Fibroblast of mammary gland (primary cell): ENCODE data around the gene HOXC6.

ENCODE experiments used
- DNase-seq: peaks from one replicate; pipeline ENCODE4 v3.0.0-alpha.2; 2010; ENCODE audit warnings: low read depth
- H3K4me3 ChIP-seq: 2 replicates; pipeline ENCODE4 v1.5.1; 2011; ENCODE audit warnings: low read depth, mild to moderate bottlenecking, low read length, moderate library complexity; ENCODE audit not compliant: control insufficient read depth
- TF ChIP-seq, protein P1 (sequence below): conservative IDR thresholded peaks from 2 replicates; pipeline ENCODE4 v1.5.1; 2011; ENCODE audit warnings: low read depth, low read length, inconsistent platforms; ENCODE audit not compliant: control insufficient read depth, insufficient read depth

Gene HOXC6

DNA sequence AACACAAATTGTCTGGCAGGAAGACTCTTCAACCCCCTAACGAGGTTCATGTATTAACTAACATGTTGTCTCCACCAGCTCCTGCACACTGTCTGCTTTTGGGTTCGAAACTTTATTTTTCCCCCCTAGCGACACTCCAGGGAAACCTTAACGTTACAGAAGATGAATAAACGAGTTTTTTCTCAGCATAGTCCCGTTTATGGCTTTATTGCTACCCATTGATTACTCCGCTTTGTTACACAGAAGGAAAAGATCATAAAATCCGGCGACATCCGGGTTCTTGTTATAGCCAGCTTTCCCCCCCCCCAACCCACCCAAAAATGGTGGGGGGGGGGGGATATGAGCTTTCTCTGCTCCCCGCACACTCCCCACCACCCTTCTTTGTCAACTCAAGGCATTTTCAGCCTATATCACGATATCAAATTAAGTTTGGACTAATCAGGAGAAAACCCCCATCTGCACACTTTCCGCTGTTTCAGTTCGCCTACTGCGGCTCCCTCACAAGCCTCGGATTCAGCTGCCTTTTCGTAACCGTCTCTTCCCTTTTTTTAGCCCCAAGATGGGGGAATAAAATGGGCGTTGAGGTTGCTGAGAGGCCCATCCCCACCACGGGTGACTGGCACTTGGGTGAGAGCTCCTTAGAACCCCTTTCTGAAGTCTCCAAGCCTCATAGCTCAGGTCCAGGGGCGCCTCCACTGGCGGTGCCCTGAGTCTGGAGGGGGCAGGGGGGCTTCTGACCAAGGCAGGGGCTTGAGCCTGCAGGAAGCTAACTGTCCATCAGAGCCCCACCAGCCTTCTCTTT is 1.4 kb upstream of the HOXC6 start:
- DNase-seq: peak; percentile 45
- TF ChIP-seq, protein P1, sequence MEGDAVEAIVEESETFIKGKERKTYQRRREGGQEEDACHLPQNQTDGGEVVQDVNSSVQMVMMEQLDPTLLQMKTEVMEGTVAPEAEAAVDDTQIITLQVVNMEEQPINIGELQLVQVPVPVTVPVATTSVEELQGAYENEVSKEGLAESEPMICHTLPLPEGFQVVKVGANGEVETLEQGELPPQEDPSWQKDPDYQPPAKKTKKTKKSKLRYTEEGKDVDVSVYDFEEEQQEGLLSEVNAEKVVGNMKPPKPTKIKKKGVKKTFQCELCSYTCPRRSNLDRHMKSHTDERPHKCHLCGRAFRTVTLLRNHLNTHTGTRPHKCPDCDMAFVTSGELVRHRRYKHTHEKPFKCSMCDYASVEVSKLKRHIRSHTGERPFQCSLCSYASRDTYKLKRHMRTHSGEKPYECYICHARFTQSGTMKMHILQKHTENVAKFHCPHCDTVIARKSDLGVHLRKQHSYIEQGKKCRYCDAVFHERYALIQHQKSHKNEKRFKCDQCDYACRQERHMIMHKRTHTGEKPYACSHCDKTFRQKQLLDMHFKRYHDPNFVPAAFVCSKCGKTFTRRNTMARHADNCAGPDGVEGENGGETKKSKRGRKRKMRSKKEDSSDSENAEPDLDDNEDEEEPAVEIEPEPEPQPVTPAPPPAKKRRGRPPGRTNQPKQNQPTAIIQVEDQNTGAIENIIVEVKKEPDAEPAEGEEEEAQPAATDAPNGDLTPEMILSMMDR: no peak
- peak overlapping the region; percentile 20 for H3K4me3 ChIP-seq

DNA sequence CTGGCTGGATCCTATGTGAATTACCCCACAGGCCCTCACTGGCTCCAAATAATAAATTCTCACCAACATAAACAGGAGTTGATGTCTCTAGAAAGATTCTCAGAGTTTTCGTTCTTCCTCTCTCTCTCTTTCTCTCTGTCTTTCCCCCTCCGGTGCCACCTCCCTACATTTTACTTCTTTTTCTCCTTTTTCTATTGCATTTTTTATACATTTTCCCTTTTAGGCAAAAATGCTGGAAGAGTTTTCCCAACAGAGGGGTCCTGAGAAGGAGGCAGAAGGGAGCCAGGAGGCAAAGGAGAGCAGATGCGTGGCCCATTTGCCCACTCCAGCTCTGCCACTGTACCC is 826 bp upstream of the HOXC6 start:
- no peak for DNase-seq
- H3K4me3 ChIP-seq: no peak overlapping the region

DNA sequence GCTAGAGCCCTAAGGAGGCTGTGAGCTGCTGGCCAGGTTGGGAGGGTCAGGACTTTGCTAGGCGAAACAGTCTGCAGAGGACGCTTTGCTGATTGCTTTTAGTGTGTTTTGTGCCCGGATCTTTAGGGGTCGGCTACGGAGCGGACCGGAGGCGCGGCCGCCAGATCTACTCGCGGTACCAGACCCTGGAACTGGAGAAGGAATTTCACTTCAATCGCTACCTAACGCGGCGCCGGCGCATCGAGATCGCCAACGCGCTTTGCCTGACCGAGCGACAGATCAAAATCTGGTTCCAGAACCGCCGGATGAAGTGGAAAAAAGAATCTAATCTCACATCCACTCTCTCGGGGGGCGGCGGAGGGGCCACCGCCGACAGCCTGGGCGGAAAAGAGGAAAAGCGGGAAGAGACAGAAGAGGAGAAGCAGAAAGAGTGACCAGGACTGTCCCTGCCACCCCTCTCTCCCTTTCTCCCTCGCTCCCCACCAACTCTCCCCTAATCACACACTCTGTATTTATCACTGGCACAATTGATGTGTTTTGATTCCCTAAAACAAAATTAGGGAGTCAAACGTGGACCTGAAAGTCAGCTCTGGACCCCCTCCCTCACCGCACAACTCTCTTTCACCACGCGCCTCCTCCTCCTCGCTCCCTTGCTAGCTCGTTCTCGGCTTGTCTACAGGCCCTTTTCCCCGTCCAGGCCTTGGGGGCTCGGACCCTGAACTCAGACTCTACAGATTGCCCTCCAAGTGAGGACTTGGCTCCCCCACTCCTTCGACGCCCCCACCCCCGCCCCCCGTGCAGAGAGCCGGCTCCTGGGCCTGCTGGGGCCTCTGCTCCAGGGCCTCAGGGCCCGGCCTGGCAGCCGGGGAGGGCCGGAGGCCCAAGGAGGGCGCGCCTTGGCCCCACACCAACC is 1.5 kb downstream of the HOXC6 start:
- DNase-seq: no peak
- peak overlapping the region; percentile 71 for H3K4me3 ChIP-seq
- TF ChIP-seq, protein P1: no peak

More for the DNA sequence above, 826 bp upstream of the HOXC6 start:
- TF ChIP-seq, protein P1: no peak

DNA sequence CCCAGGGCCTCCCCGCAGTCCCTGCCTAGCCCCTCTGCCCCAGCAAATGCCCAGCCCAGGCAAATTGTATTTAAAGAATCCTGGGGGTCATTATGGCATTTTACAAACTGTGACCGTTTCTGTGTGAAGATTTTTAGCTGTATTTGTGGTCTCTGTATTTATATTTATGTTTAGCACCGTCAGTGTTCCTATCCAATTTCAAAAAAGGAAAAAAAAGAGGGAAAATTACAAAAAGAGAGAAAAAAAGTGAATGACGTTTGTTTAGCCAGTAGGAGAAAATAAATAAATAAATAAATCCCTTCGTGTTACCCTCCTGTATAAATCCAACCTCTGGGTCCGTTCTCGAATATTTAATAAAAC is 2.2 kb downstream of the HOXC6 start:
- TF ChIP-seq, protein P1: no peak
- peak overlapping the region; percentile 71 for H3K4me3 ChIP-seq
- DNase-seq: no peak

DNA sequence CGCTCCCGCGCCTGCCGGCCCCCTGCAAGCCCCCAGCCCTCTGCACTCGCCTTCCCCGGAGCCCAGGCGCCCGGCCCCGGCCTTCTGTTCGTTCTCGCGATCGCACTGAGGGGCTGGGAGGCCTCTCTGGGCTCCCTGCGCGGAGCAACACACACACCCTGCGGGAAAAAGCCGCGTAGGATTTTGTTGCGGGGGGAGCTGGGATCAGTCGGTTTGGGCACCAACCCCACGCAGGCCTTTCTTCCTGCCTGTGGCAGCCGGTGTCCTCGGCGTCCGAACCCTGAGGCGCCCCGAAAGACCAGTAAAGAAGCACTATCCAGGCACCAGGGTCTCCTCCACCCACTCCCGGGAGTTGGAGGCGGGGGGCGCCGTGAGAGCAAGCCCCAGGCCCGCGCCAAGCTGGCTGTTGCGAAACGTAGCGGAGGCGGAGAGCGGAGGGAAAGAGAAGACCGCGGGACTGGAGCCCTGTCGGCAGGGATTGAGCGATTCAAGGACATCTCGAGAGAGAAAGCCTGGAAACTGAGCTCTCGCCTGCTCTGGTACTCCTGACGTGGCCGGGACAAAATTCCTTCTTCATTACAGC is 2.7 kb downstream of the HOXC6 start:
- H3K4me3 ChIP-seq: peak overlapping the region; percentile 71
- TF ChIP-seq, protein P1: no peak
- DNase-seq: peak; percentile 94

DNA sequence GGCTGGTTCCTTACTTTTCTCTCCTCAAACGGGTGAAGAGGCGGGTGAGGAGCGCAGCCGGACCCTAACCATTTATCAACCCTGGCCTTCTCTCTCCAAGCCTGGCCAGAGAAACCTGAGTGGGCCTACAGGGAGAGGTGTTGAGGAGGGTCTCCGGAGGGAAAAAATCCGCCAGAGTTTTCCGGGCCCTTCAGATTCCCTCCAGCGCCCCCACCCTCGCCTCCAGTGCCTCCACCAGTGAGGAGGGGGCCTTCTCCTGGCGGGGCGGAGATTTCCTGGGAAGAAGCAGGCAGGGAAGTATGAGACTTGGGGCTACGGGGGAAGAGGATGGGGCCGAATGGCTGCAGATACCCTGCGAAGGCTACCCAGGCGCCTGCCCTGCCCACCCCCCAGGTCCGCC is 3.2 kb downstream of the HOXC6 start:
- no peak for DNase-seq

More for the DNA sequence above, 3.2 kb downstream of the HOXC6 start:
- H3K4me3 ChIP-seq: peak overlapping the region; percentile 71
- TF ChIP-seq, protein P1: no peak
